ENCODE results near the gene PPM1N.

GRCh38 chr19:45455707-45456499, 42.3 kb upstream of the PPM1N start:
- no peak for TF ChIP-seq POLR2A (IDR thresholded peaks at IDR 0.05; ENCODE audit: low read depth, low read length)
- TF ChIP-seq POLR2AphosphoS5 (IDR thresholded peaks at IDR 0.05; ENCODE audit: low read depth, low read length): no peak
- no peak for TF ChIP-seq TAF1 (IDR thresholded peaks at IDR 0.05; ENCODE audit: borderline replicate concordance, low read depth, low read length)

Measured in GM12892 (cell line).